T-helper 2 cell treated with Interferon-gamma antibody and Interleukin-4, amounts not matched to agents 100 ng/mL and 5 ng/mL, for 36 hours (primary cell): ENCODE data around the gene SERBP1. TPM values are rescaled to one million over a fixed set of nuclear protein-coding genes. Genes with fewer than 3 reads are reported as not detected.
"Not testable (repeated sequence)": the region's sequence is repeated elsewhere in the genome, so short reads cannot be mapped to it uniquely, and the experiment has no call there.

Experiments used
- intact Hi-C: fragments of 100-400 bp; cut with micrococcal nuclease; formaldehyde crosslinking; loops from one replicate; pipeline ENCODE4 v1.15.1; 2023
- total RNA-seq: library from RNA; stranded (reverse); gene quantifications from 2 replicates; pipeline ENCODE4 v1.2.3, GENCODE V29; 2022

Gene SERBP1
- total RNA-seq, 1 donor from 2014 or later: 285 TPM

- intact Hi-C loops: no loop called here
Measured at GRCh38 chr1:67441183-67441582, 11.0 kb upstream of the SERBP1 start.

DNA sequence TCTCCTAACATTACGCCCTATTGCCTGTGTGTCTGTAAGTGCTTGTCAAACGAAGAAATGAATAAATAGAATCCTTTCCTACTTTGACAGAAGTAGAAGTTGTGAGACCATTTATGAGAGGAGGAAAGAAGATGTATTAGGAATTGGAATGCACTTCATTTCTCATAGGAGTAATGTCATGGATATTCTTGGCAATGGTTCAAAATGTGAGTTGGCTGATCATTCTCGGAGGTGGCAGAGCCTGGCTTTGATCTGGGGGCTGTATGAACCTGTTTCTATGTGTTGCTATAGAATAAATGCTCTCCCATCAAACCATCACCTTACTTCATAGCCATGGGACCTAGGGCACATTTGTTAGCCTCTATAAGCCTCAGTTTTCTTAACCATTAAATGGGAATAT, 10.1 kb upstream of the SERBP1 start:
- intact Hi-C loops: no loop called here

- intact Hi-C loops: loop anchor here (10.0 kb wide), 2 partner anchors 455 to 675 kb away; no protein-coding TSS in a partner anchor
Measured at GRCh38 chr1:67439277-67440029, 9.3 kb upstream of the SERBP1 start.

GRCh38 chr1:67437961-67438360, 7.8 kb upstream of the SERBP1 start:
- intact Hi-C loops: loop anchor here (10.0 kb wide), 2 partner anchors 453 to 673 kb away; no protein-coding TSS in a partner anchor

DNA sequence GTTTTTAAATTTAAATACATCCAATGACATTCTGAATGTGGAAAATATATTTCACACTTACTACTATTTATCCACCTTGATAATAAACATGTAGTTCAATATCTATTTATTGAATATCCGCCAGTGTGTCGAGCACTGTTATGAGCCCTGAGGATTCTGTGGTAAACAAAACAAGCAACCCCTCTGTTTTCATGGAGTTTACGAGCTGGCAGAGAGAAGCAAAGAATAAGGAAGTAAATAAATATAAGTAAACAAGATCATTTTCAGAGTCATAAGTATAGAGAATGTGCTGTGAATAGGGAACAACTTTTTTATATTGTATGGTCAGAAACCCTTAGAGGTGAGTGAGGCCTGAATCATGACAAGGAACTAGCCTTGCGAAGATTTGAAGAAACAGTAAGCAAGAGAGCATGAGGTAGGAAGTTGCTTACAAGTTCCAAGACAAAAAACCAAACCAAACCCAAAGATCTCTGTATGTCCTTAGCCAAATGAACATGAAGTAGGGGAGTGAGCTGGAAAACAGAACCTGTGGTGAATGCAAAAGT, 6.4 kb upstream of the SERBP1 start:
- intact Hi-C loops: loop anchor here (10.0 kb wide), 2 partner anchors 452 to 672 kb away; no protein-coding TSS in a partner anchor

DNA sequence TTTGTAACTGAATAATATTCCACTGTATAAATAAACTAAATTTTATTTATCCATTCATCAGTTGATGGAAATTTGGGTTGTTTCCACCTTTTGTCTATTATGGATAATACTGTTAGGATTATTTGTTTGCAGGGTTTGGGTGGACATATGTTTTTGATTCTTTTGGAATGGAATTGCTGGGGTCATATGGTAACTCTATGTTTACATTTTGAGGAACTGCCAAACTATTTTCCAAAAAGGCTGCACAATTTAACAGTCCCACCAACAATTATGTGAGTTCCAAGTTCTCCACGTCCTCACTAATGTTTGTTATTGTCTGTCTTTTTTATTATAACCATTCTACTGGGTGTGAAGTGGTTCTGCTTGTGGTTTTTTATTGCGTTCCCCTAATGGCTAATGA, 4.3 kb upstream of the SERBP1 start:
- intact Hi-C loops: loop anchor here (10.0 kb wide), 2 partner anchors 450 to 670 kb away; no protein-coding TSS in a partner anchor

- intact Hi-C loops: loop anchor here (10.0 kb wide), 2 partner anchors 449 to 669 kb away; no protein-coding TSS in a partner anchor
Measured at GRCh38 chr1:67433837-67434236, 3.6 kb upstream of the SERBP1 start.

DNA sequence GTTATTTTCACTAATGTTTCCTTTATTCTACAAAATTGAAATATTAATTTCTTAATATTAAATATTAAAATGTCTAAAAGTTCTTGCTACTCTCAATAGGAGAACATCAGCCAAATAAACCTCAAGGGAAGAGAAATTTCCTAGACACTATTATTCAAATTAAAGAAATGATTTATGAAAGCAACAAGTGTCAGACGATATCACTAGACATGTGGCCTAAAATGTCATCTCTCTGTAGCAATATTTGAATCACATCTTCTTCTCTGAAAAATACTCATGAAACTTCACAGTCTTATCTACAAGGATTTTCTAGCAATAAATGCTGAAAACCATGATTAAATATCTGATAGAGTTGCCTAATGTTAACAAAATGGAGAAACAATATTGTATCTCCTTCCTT, 2.5 kb upstream of the SERBP1 start:
- intact Hi-C loops: loop anchor here (10.0 kb wide), 2 partner anchors 448 to 668 kb away; no protein-coding TSS in a partner anchor

GRCh38 chr1:67431869-67432578, 1.8 kb upstream of the SERBP1 start:
- intact Hi-C loops: loop anchor here (1.0 to 10.0 kb wide), 5 partner anchors 68 to 667 kb away; partner anchors contain the start of gene IL12RB2

DNA sequence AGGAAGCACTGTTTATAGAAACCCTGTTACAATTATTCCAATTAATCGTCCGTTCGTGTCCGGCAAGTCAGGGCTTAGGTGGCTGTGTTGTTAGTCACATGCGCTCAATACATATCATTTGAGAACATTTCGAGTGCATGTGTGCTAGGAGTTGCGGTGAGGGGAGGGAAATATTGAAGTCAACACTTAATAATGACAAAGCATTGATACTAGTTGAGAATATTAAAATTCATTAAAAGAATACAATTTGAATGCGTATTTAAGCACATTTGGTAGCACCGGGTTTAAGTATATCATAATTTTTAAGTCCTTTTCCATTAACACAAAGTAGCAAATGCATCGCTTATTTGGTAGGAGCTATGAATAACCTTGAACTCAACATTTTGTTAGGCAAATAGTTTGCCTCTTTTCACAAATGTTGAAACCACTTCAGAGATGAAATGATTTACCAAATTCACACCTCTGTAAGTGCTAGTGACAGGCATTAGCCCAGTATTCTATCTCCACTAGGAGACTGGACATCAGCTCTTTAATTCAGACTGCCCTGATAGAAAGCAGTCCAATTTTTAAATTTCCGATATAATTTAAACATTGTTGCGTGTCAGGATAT, 1.1 kb upstream of the SERBP1 start:
- intact Hi-C loops: loop anchor here (1.0 to 10.0 kb wide), 5 partner anchors 69 to 666 kb away; partner anchors contain the start of gene IL12RB2

DNA sequence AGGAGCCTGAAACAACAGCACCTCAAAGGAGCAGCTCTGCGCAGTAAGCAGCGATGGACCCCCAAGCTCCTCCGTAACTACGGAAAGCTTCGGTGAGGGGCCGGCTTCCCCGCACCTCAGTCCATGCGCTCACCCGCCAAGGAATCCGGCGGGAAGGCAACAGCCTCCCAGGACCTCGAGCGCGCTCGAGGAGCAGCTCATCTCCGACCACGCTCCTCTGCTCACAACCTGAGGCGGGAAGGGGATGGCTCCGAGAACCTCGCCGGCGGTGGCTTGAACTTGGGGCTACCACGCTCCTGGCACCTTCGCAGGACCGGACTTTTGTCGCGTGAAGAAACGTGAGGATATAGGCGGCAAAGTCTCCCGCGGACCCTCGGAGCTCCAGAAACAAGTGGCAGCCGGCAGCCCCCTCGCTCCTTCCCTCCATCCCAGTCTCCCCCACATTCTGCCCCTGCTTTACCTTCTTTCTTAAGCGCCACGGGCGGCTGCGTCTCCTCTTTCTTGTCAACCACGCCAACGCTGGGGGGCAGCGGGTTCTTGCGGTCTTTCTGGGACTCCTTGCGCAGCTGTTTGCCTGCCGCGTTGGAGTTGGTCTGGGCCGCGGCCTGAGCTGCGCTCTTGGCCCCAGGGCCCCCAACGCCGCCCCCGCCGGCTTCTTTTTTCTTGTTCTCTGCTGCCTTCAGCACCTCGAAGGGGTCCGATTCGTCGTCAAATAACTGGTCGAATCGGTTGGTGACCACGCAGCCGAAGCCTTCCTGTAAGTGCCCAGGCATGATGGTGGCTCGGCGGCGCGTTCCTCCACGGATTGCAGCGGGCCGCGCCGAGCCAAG, 459 bp downstream of the SERBP1 start:
- intact Hi-C loops: loop anchor here (1.0 to 10.0 kb wide), 11 partner anchors 15 to 1617 kb away; partner anchors contain the start of genes DNAI4, IL12RB2, MIER1 and SLC35D1

DNA sequence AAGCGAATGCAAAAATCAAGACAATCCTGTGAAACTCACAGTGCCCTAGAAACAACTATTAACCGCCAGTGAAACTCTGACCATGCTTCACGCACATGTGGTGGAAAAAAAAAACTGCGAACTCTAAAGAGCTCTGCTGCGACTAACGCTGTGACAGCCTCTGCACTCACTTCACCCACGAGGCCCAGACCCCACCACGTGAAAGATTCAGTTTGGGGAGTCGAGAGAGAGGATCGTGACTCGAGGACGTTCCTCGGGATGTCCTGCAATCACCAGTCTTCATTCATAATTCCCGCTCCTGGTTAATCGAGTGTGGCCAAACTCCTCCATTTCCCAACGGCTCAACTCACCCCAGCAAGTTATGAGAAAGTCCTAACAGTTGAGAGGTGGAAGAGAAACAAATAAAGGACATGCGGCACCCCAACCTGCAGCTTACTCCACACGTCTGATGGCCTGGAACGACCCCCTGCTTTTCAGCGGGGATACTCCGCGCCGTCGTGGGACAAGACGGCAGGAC, 1.1 kb downstream of the SERBP1 start:
- intact Hi-C loops: loop anchor here (2.0 to 5.0 kb wide), 2 partner anchors 14 to 1617 kb away; no protein-coding TSS in a partner anchor

GRCh38 chr1:67427947-67428346, 2.3 kb downstream of the SERBP1 start:
- intact Hi-C loops: loop anchor here (2.0 to 5.0 kb wide), 2 partner anchors 13 to 1616 kb away; no protein-coding TSS in a partner anchor

- intact Hi-C loops: loop anchor here (5.0 kb wide), 1 partner anchor 1615 kb away; no protein-coding TSS in a partner anchor
Measured at GRCh38 chr1:67427465-67427864, 2.7 kb downstream of the SERBP1 start.

- intact Hi-C loops: no loop called here
Measured at GRCh38 chr1:67420835-67421492, 9.2 kb downstream of the SERBP1 start.

DNA sequence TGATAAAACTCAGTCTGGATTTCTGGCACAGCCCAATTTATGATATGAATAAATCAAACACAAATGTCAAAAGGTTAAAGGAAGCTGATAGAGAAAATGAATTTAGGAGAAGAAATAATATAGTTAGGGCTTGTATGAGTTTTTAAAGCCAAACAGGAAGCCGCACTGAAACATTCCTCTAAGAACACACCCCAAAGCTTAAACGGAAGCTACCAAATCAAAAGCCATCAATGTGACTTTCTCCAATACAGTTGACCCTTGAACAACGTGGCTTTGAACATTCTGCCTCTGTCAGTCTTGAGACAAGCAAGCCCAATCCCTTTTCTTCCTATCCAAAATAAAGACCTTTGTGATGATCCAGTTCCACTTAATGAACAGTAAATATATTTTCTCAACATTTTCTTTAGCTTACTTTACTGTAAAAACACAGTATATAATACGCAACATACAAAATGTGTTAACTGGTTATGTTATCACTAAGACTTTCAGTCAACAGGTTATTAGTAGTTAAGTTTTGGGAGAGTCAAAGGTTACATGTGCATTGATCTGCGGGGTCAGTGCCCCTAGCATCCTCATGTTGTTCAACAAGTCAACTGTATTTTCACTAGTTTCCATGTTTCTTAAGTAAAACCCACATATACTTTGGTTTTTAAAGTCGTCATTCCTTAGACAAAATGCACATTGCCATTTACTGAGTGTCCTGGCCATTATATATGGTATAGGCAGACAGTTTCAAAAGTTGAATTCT, 11.2 kb downstream of the SERBP1 start:
- intact Hi-C loops: no loop called here

DNA sequence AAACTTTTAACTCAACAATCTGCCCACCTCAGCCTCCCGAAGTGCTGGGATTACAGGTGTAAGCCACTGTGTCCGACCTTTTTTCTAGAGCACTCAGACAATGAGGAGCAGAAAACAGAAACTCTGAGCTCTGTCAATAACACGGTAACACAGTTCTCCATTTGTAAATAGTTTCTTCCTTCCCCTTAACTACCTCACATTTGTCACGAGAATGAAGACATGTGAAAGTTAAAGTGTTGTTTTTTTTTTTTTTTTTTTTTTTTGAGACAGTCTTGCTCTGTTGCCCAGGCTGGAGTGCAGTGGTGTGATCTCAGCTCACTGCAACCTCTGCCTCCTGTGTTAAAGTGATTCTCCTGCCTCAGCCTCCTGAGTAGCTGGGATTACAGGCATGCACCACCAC, 12.5 kb downstream of the SERBP1 start:
- intact Hi-C loops: not testable (repeated sequence)

DNA sequence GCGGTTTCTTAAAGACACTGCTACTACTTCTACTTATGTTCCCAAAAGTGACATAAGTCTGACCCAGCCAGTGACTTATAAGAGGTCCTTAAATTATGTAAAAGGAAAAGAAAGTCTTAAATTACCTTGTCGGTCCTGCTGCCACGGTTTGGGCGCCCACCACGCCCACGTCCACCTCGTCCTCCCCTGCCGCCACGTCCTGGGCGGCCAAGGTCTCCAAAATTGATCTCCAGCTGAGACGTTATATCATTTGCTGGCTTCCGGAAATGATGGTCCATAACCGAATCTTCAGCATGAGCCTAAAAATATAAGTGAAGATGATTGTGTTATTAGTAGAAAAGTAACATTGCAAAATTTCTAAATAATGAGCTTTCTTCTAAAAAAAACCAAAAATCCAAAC, 15.2 kb downstream of the SERBP1 start:
- intact Hi-C loops: loop anchor here (2.0 kb wide), 1 partner anchor 14 kb away; no protein-coding TSS in a partner anchor
